Measurements from ENCODE around the gene TSN.
A peak's percentile ranks its signal among the peaks of the same experiment; 100 is the strongest.
"Not testable (repeated sequence)": the region's sequence is repeated elsewhere in the genome, so short reads cannot be mapped to it uniquely, and the experiment has no call there.

TSN gene

GRCh38 chr2:121755237-121756111 lies at the start of gene TSN:
Gene TSN (plus strand): TSS chr2:121755651. CDS start chr2:121755780, 129 bp downstream.
- peak; percentile 88 for DNase-seq

GRCh38 chr2:121705958-121706357 lies 49.5 kb upstream of the TSN start:
- DNase-seq, result no peak

- no peak for DNase-seq
Observed at GRCh38 chr2:121707344-121707919, 48.0 kb upstream of the TSN start.

GRCh38 chr2:121707920-121708361 lies 47.5 kb upstream of the TSN start:
- no peak for DNase-seq

- DNase-seq, result no peak
Observed at GRCh38 chr2:121709776-121710469, 45.5 kb upstream of the TSN start.

GRCh38 chr2:121710470-121711170 lies 44.8 kb upstream of the TSN start:
- DNase-seq, result no peak

GRCh38 chr2:121711481-121711880 lies 44.0 kb upstream of the TSN start:
- DNase-seq, result not testable (repeated sequence)

- DNase-seq, result no peak
Observed at GRCh38 chr2:121716126-121716525, 39.3 kb upstream of the TSN start.

- no peak for DNase-seq
Observed at GRCh38 chr2:121717529-121717928, 37.9 kb upstream of the TSN start.

- DNase-seq, result no peak
Observed at GRCh38 chr2:121721926-121722325, 33.5 kb upstream of the TSN start.

GRCh38 chr2:121722479-121722878 lies 33.0 kb upstream of the TSN start:
- no peak for DNase-seq

- no peak for DNase-seq
Observed at GRCh38 chr2:121723316-121723715, 32.1 kb upstream of the TSN start.

GRCh38 chr2:121727332-121727731 lies 28.1 kb upstream of the TSN start:
- DNase-seq, result no peak

- DNase-seq, result no peak
Observed at GRCh38 chr2:121727950-121728349, 27.5 kb upstream of the TSN start.

GRCh38 chr2:121731366-121731765 lies 24.1 kb upstream of the TSN start:
- DNase-seq, result no peak

GRCh38 chr2:121734544-121734943 lies 20.9 kb upstream of the TSN start:
- DNase-seq, result not testable (repeated sequence)

GRCh38 chr2:121735518-121736074 lies 19.9 kb upstream of the TSN start:
- DNase-seq, result peak; percentile 2

- no peak for DNase-seq
Observed at GRCh38 chr2:121736140-121736461, 19.4 kb upstream of the TSN start.

- DNase-seq, result peak; percentile 91
Observed at GRCh38 chr2:121736462-121737336, 18.8 kb upstream of the TSN start, which contains the start of gene NIFK. Gene NIFK (minus strand): TSS chr2:121736875. CDS start chr2:121736850, 25 bp downstream.

GRCh38 chr2:121740973-121741372 lies 14.5 kb upstream of the TSN start:
- DNase-seq, result no peak

- no peak for DNase-seq
Observed at GRCh38 chr2:121741450-121741849, 14.0 kb upstream of the TSN start.

All from NCI-H2029 treated with DMSO at 0.1 percent for 48 hours (cell line).